Heart right ventricle (tissue), 16 donors: Measurements from ENCODE around the gene CDH15. TPM values are rescaled to one million over a fixed set of nuclear protein-coding genes. Genes with fewer than 3 reads are reported as not detected.

Source experiments
- ATAC-seq, 8 donors: fragments of 200-7000 bp; cut with Tn5 transposase; one replicate each; pipeline ENCODE4 v1.9.1; 2020; ENCODE audit warnings: mild to moderate bottlenecking in 8 of 8, moderate library complexity in 8 of 8, moderate number of reproducible peaks in 1 of 8
- DNase-seq, 2 donors: peaks; one replicate each; pipeline ENCODE4 v3.0.0-alpha.2; 2020
- H3K27ac ChIP-seq, 10 donors: fragments of 200-600 bp; sonication (generic) in 2 of 10; one replicate each; pipeline versions ENCODE4 v1.5.0 to v1.8.0; 2020 to 2022; ENCODE audit warnings: mild to moderate bottlenecking in 3 of 10
- H3K27me3 ChIP-seq, 7 donors: fragments of 200-600 bp; one replicate each; pipeline ENCODE4 v1.8.0; 2021 to 2022; ENCODE audit warnings: mild to moderate bottlenecking in 2 of 7
- H3K36me3 ChIP-seq, 9 donors: fragments of 200-600 bp; sonication (generic) in 1 of 9; one replicate each; pipeline versions ENCODE4 v1.5.0 to v1.8.0; 2020 to 2022; ENCODE audit warnings: mild to moderate bottlenecking in 2 of 9
- H3K4me1 ChIP-seq, 9 donors: fragments of 200-600 bp; sonication (generic) in 1 of 9; one replicate each; pipeline versions ENCODE4 v1.5.0 to v1.8.0; 2020 to 2022; ENCODE audit warnings: mild to moderate bottlenecking in 4 of 9
- H3K4me3 ChIP-seq, 10 donors: fragments of 200-600 bp; sonication (generic) in 2 of 10; one replicate each; pipeline versions ENCODE4 v1.5.0 to v1.8.0; 2020 to 2022; ENCODE audit warnings: mild to moderate bottlenecking in 7 of 10, moderate library complexity in 2 of 10
- H3K9me3 ChIP-seq, 11 donors: fragments of 200-600 bp in 10 of 11; sonication (generic) in 2 of 11; one replicate each; pipeline versions ENCODE4 v1.5.0 to v1.8.0; 2013 to 2022; ENCODE audit warnings: mild to moderate bottlenecking in 2 of 11, control low read depth in 1 of 11, moderate library complexity in 1 of 11
- CTCF ChIP-seq, 9 donors: fragments of 200-600 bp; sonication (generic) in 2 of 9; IDR thresholded peaks; one replicate each; pipeline versions ENCODE4 v1.5.0 to v1.8.0; 2021 to 2022; ENCODE audit warnings: antibody characterized with exemption in 9 of 9, mild to moderate bottlenecking in 5 of 9, moderate library complexity in 1 of 9
- WGBS, 2 donors: extraction: QIAGEN DNeasy Blood & Tissue Kit; methylation state at CpG; one replicate each; pipeline ENCODE4 v1.1.7; 2013; ENCODE audit warnings: inconsistent platforms in 1 of 2; 5-methylcytosine and 5-hydroxymethylcytosine counted together
- intact Hi-C, 10 donors: fragments of 100-400 bp; cut with DNase I; formaldehyde crosslinking; loops; one replicate each; pipeline versions ENCODE4 v1.11.1 to v1.14.2; 2022
- polyA plus RNA-seq, 2 donors: library from polyadenylated mRNA; stranded (reverse); fragments of 200-250 nt; gene quantifications; one replicate each; pipeline ENCODE4 v1.2.3, GENCODE V29; 2013
- total RNA-seq, 10 donors: library from RNA; stranded (reverse); fragmentation: NEBNext Ultra II Directional in 3 of 10; extraction: Animal tissue kit (Norgen Biotek cat#: 25700) in 3 of 10; gene quantifications; one replicate each; pipeline versions ENCODE4 v1.2.1 to v1.2.4, GENCODE V29; 2021 to 2023
- donor health status: Arrhythmogenic right ventricular cardiomyopathy.
- donor health status: ischemic (EF 13 %, LVEDD 7.1; RV severe dilation, severe dysfunction).
- donor health status: healthy with polysubstance abuse.
- donor health status: DM: no; HTN: yes; CAD: no.
- donor health status: DM: no; HTN: no; CAD: no.
- donor health status: ischemic (EF 25% LVEDD 6.9; RV normal size, moderate dysfunction).
- donor health status: ischemic (EF 25% LVEDD 5.7; RV mildly dilated, moderate dysfunction).
- donor health status: healthy.
- donor health status: DM: yes; HTN: yes; CAD: no.
- donor health status: Ischemic cardiomyopathy.
- donor health status: ischemic (EF 35%, LVEDD 5.7; RV mildly dilated, moderate dysfunction).
- donor health status: nonischemic (EF 11% LVEDD 7.7; RV severe dilation, severe dysfunction).
- donor health status: DM: yes; HTN: yes; CAD: no.
- donor health status: PGD.
- donor health status: ischemic (EF 29% LVEDD 5.4; RV normal size, mild dysfunction).
- donor health status: nonischemic (EF 23%, LVEDD 6.1; RV moderate dilation, normal function).

CDH15 gene
- total and polyA plus RNA-seq, 12 donors: 0.08 to 0.45 (median 0.16) TPM; not detected in 9

GRCh38 chr16:89195521-89196171 lies 24.1 kb downstream of the CDH15 start:
- intact Hi-C loops: no loop called here
- DNase-seq (no peak), ATAC-seq (no peak)
- H3K27me3 ChIP-seq: peaks cover 27 to 55% (median 31%) of the 10 kb centered on the region in 7 donors
- no peak overlapping the region for H3K27ac ChIP-seq
- no peaks in the 10 kb centered on the region for H3K9me3 ChIP-seq
- no peak overlapping the region for H3K4me3 ChIP-seq
- no peak for TF ChIP-seq CTCF (IDR thresholded peaks at IDR 0.05)
- H3K4me1 ChIP-seq: peaks cover 0 to 20% (median 9%) of the 10 kb centered on the region in 9 donors
- no peaks in the 10 kb centered on the region for H3K36me3 ChIP-seq
- 81 to 82% methylated on average over 21 of the region's 21 CpGs for WGBS, 2 donors

GRCh38 chr16:89197033-89197632 lies 25.6 kb downstream of the CDH15 start:
- intact Hi-C loops: no loop called here
- no peaks in the 10 kb centered on the region for H3K36me3 ChIP-seq
- no peaks in the 10 kb centered on the region for H3K9me3 ChIP-seq
- H3K27ac ChIP-seq: no peak overlapping the region
- WGBS, 2 donors: 87 to 90% methylated on average over 10 to 13 of the region's 13 CpGs
- ATAC-seq: no peak
- peaks cover 0 to 16% (median 7%) of the 10 kb centered on the region in 9 donors for H3K4me1 ChIP-seq
- H3K27me3 ChIP-seq: peaks cover 35 to 56% (median 44%) of the 10 kb centered on the region in 7 donors
- no peak overlapping the region for H3K4me3 ChIP-seq
- no peak for TF ChIP-seq CTCF (IDR thresholded peaks at IDR 0.05)
- no peak for DNase-seq

- ATAC-seq: no peak
- Histone ChIP-seq H3K27ac (no peak overlapping the region), H3K36me3 (no peaks in the 10 kb centered on the region), H3K9me3 (peaks cover 0 to 4% (median 0%) of the 10 kb centered on the region in 11 donors), H3K27me3 (peaks cover 36 to 61% (median 51%) of the 10 kb centered on the region in 7 donors), H3K4me1 (peaks cover 0 to 14% (median 5%) of the 10 kb centered on the region in 9 donors), H3K4me3 (no peak overlapping the region)
- WGBS, 2 donors: 82 to 90% methylated on average over 26 of the region's 26 CpGs
- DNase-seq: no peak
- intact Hi-C loops: no loop called here
- no peak for TF ChIP-seq CTCF (IDR thresholded peaks at IDR 0.05)
These were observed 26.3 kb downstream of the CDH15 start for GRCh38 chr16:89197633-89198416.

GRCh38 chr16:89198417-89199240 lies 27.1 kb downstream of the CDH15 start:
- no peak overlapping the region for H3K27ac ChIP-seq
- intact Hi-C loops: no loop called here
- peaks cover 36 to 66% (median 58%) of the 10 kb centered on the region in 7 donors for H3K27me3 ChIP-seq
- H3K4me3 ChIP-seq: no peak overlapping the region
- no peaks in the 10 kb centered on the region for H3K36me3 ChIP-seq
- peaks cover 0 to 4% (median 0%) of the 10 kb centered on the region in 11 donors for H3K9me3 ChIP-seq
- WGBS, 2 donors: 82% methylated on average over 27 to 28 of the region's 28 CpGs
- ATAC-seq (no peak), DNase-seq (no peak)
- no peak for TF ChIP-seq CTCF (IDR thresholded peaks at IDR 0.05)
- peaks cover 0 to 14% (median 5%) of the 10 kb centered on the region in 9 donors for H3K4me1 ChIP-seq
